ENCODE results near the gene FOXI1.

- TF ChIP-seq CTCF (IDR thresholded peaks at IDR 0.05 in 4 of 5, conservative IDR thresholded peaks at IDR 0.05 in 1 of 5) (no peak), POLR2A (IDR thresholded peaks at IDR 0.05) (no peak)
Observed at GRCh38 chr5:170059221-170059620, 46.5 kb upstream of the FOXI1 start.
